Measurements from ENCODE around the gene TRPV3. TPM values are rescaled to one million over a fixed set of nuclear protein-coding genes. Genes with fewer than 3 reads are reported as not detected.
"Not testable (repeated sequence)": the region's sequence is repeated elsewhere in the genome, so short reads cannot be mapped to it uniquely, and the experiment has no call there.

Gene TRPV3
- total RNA-seq, 6 experiments from 2014 or later, result 0.07 to 0.66 (median 0.43) TPM; not detected in 1

- peaks cover 5% of the 10 kb centered on the region; the same call in 1 of the 2 replicates for H3K36me3 Mint-ChIP-seq (ENCODE audit: low read depth)
- H3K27me3 Mint-ChIP-seq (ENCODE audit: insufficient read depth), result peaks cover 2% of the 10 kb centered on the region; the same call in 1 of the 2 replicates
- H3K9me3 Mint-ChIP-seq, result no peaks in the 10 kb centered on the region
- H3K27ac Mint-ChIP-seq, result no peak overlapping the region
- TF ChIP-seq CTCF (IDR thresholded peaks at IDR 0.05), result no peak
- DNase-seq, result no peak
- no peak overlapping the region for H3K4me3 Mint-ChIP-seq
- H3K4me1 Mint-ChIP-seq (ENCODE audit: low read depth), result peaks cover 6% of the 10 kb centered on the region
These were observed 7.5 kb upstream of the TRPV3 start for GRCh38 chr17:3565143-3565542.

GRCh38 chr17:3564241-3564640, 6.6 kb upstream of the TRPV3 start:
- H3K4me1 Mint-ChIP-seq (ENCODE audit: low read depth); H3K27ac Mint-ChIP-seq; H3K4me3 Mint-ChIP-seq; DNase-seq; H3K27me3 Mint-ChIP-seq (ENCODE audit: insufficient read depth); H3K9me3 Mint-ChIP-seq; H3K36me3 Mint-ChIP-seq (ENCODE audit: low read depth): not testable (repeated sequence)

- DNase-seq, result no peak
- H3K36me3 Mint-ChIP-seq (ENCODE audit: low read depth), result no peaks in the 10 kb centered on the region
- H3K4me3 Mint-ChIP-seq, result no peak overlapping the region
- TF ChIP-seq CTCF (IDR thresholded peaks at IDR 0.05), result no peak
- peaks cover 3% of the 10 kb centered on the region for H3K27me3 Mint-ChIP-seq (ENCODE audit: insufficient read depth)
- H3K9me3 Mint-ChIP-seq, result no peaks in the 10 kb centered on the region
- H3K4me1 Mint-ChIP-seq (ENCODE audit: low read depth), result peaks cover 18% of the 10 kb centered on the region
- H3K27ac Mint-ChIP-seq, result peak overlapping the region; percentile 44; the same call in 1 of the 2 replicates
These were observed 1.6 kb upstream of the TRPV3 start for GRCh38 chr17:3559270-3559645.

GRCh38 chr17:3558603-3559269, 1.1 kb upstream of the TRPV3 start:
- peaks cover 18% of the 10 kb centered on the region for H3K4me1 Mint-ChIP-seq (ENCODE audit: low read depth)
- peaks cover 8% of the 10 kb centered on the region for H3K27me3 Mint-ChIP-seq (ENCODE audit: insufficient read depth)

GRCh38 chr17:3556916-3557767, 470 bp downstream of the TRPV3 start:
- Mint-ChIP-seq H3K4me3 (no peak overlapping the region), H3K9me3 (no peaks in the 10 kb centered on the region), H3K27me3 (ENCODE audit: insufficient read depth) (peaks cover 8% of the 10 kb centered on the region), H3K27ac (no peak overlapping the region), H3K36me3 (ENCODE audit: low read depth) (no peaks in the 10 kb centered on the region), H3K4me1 (ENCODE audit: low read depth) (peaks cover 12% of the 10 kb centered on the region; the same call in 1 of the 2 replicates)
- TF ChIP-seq CTCF (IDR thresholded peaks at IDR 0.05), result no peak
- DNase-seq, result no peak

More at GRCh38 chr17:3558603-3559269, 1.1 kb upstream of the TRPV3 start:
- Mint-ChIP-seq H3K4me3 (no peak overlapping the region), H3K9me3 (no peaks in the 10 kb centered on the region), H3K36me3 (ENCODE audit: low read depth) (no peaks in the 10 kb centered on the region), H3K27ac (peak overlapping the region; percentile 44; the same call in 1 of the 2 replicates)
- TF ChIP-seq CTCF (IDR thresholded peaks at IDR 0.05), result no peak
- DNase-seq, result peak; percentile 52
